ENCODE results near the gene ANO10.

GRCh38 chr3:43537225-43537624 lies 84.6 kb downstream of the ANO10 start:
- TF ChIP-seq CTCF (IDR thresholded peaks at IDR 0.05) (no peak), EP300 (IDR thresholded peaks at IDR 0.05) (no peak), POLR2AphosphoS5 (IDR thresholded peaks at IDR 0.05) (no peak)

All from stomach (tissue), 4 donors.